ENCODE results near the gene KLK14.

The KLK14 gene, protein sequence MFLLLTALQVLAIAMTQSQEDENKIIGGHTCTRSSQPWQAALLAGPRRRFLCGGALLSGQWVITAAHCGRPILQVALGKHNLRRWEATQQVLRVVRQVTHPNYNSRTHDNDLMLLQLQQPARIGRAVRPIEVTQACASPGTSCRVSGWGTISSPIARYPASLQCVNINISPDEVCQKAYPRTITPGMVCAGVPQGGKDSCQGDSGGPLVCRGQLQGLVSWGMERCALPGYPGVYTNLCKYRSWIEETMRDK

DNA sequence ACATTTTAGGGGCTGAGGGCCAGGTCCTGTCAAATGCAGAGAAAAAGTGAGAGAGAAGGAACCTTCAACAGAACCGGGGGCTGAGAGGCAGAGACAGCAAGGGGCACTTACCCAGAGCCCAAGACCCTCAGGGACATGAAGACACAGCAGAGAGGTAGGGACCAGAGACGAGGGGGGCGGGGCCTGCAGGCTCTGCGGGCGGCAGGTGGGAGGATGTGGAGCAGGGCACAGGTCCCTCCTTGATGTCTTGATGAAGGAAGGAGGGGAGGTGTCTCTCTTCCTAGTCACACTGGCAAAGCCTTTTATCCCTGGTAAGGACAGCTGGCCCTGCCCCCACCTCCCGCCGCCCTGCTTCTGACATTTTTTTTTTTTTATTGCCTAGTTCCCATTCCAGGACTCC is at the start of gene KLK14:
KLK14 (minus strand) TSS at position 277 of the 400 bp plus-strand sequence; CDS start at position 4, 273 bp downstream.
- no peak for DNase-seq

DNA sequence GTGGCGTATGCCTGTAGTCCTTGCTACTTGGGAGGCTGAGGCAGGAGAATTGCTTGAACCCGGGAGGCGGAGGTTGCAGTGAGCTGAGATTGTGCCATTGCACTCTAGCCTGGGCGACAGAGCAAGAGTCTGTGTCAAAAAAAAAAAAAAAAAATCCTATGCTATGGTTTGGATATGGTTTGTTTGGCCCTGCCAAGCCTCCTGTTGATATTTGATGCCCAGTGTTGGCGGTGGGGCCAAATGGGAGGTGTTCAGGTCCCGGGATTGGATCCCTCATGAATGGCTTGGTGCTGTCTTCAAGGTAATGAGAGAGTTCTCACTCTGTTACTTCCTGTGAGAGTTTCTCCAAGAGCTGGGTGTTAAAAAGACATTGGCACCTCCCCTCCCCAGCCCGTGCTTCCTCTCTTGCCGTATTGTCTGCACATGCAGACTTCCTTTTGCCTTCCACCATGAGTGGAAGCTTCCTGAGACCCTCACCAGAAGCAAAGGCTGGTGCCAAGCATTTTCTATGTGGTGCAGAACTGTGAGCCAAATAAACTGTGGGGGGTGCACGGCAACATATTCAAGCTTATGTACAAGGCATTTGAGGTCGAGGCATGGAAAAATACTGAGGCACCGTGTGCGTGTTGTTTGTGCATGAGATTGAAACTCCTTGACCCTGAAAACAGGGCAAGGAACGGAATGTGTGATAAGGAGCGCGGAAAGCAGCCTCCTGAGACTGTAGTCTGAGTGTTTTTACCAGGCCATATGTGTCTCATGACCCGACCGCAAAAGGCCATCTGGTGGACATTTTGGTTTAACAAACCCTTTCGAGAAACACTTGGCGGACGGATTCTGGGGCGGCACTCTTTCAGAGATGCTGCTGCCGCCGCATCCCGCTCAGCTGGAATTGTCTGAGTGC is 49.3 kb upstream of the KLK14 start:
- DNase-seq = no peak

DNA sequence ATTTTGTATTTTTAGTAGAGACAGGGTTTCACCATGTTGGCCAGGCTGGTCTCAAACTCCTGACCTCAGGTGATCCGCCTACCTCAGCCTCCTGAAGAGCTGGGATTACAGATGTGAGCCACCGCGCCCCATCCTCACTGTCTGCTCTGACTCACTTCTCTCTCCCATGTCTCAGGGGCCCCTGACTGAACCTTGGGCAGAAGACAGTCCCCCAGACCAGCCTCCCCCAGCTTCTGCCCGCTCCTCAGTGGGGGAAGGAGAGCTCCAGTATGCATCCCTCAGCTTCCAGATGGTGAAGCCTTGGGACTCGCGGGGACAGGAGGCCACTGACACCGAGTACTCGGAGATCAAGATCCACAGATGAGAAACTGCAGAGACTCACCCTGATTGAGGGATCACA is 47.0 kb upstream of the KLK14 start:
- no peak for DNase-seq

DNA sequence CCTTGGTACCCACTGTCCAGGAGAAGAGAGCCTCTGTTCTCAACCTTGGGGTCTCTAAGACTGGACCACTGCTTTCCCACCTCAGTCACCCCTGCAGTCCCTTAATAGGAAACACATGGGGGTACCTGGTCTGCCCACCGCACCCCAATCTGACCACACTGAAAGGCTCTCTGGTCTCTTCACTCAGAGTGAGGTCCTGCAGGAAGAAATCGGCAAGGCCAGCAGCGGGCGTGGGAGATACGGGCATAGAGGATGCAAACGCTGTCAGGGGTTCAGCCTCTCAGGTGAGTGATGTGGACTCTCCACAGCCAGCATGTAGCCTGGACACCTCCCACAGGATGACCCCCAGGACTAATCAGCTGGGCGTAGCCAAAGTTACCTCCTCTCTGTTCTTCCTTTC is 45.5 kb upstream of the KLK14 start:
- no peak for DNase-seq

DNA sequence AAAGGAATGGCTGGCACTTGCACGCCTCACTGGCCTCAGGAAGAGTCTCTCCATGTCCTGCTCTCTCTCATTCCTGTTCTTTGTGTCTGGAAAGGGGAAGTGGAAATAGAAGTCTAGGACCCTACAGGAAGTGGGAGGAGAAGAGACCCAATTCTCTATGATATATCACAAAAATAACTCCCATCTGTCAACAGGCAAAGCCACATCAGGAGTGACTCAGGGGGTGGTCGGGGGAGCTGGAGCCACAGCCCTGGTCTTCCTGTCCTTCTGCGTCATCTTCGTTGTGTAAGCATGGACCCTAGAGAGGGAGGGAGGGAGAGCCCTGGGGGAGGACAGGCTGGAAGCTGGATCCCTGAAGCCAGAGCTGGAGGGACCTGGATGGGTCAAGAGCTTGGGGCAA is 45.1 kb upstream of the KLK14 start:
- peak; percentile 34 for DNase-seq

DNA sequence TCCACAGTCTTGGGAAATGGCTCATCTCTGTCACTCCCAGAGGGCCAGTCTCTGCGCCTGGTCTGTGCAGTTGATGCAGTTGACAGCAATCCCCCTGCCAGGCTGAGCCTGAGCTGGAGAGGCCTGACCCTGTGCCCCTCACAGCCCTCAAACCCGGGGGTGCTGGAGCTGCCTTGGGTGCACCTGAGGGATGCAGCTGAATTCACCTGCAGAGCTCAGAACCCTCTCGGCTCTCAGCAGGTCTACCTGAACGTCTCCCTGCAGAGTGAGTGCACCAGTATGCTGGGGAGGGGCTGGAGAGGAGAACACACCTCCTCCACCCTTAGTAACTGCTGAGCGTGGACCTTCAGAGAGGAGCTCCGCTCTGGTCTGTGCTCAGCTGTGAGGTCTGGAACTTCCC is 44.3 kb upstream of the KLK14 start:
- DNase-seq = no peak

DNA sequence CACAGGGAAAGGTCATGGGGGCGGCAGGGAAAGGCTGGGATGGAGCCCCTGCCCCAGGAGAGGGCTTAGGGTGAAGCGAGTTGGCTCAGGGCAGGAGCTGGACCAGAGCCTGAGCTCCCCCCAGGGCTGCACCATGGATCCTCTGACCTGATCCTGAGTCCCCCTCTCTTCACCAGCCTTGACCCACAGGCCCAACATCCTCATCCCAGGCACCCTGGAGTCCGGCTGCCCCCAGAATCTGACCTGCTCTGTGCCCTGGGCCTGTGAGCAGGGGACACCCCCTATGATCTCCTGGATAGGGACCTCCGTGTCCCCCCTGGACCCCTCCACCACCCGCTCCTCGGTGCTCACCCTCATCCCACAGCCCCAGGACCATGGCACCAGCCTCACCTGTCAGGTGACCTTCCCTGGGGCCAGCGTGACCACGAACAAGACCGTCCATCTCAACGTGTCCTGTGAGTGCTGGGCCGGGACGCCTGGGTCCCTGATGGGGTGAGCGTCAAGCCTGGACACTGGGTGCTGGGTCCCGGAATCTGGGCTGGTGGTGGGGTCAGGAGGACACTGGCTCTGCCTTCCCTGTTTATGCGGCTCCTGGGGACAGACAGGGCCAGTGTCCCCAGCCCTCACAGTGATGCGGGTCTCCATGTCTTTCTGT is 42.9 kb upstream of the KLK14 start:
- DNase-seq = no peak

DNA sequence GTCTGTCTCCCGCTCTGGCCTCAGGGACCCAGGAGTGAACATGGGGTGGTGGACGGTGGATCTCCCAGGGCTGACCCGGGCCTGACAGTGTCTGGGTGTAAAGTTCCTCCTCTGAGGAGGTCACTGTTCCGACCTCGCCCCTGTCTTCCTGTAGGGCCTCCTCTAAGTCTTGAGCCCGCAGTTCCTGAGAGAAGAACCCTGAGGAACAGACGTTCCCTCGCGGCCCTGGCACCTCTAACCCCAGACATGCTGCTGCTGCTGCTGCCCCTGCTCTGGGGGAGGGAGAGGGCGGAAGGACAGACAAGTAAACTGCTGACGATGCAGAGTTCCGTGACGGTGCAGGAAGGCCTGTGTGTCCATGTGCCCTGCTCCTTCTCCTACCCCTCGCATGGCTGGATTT is 42.0 kb upstream of the KLK14 start, which contains the start of gene SIGLEC9:
SIGLEC9 (plus strand) TSS at position 178 of the 400 bp plus-strand sequence; CDS start at position 247, 69 bp downstream.
- peak; percentile 37 for DNase-seq

DNA sequence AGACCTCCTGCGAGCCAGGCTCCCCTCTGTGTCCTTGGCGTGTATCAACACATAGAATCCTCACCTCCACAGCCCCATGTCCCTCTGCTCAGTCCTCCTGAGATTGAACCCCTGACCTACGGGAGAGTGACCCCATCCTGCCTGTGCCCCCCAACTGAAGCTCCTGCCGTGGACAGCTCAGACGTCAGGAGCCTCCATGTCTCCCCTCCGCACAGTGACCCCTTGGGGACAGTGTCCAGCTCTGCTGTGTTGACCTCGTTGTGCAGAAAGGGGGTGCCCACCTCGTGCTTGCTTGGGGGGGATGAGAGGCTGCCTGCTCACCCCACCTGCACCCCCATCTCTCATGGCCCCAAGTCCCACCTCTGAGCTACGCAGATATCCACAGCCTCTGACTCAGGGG is 41.5 kb upstream of the KLK14 start:
- DNase-seq = no peak

DNA sequence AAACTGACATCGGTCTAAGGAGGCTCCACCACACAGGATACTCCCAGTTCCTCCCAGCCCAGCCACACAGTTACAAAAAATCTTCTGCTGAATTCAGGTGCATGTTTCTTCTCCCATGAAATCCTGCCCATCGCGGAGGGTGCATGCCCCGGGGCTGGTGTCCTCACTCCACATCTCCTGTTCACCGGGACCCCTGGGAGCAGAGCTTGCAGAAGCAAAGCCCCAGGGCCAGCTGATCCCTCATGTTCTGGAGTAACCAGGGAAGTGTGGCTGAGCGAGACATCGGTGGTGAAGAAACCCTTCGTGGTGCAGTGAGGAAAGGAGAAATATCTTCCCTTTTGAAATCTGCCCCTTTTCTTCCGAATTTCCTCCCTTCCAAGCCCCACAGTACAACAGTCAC is 41.1 kb upstream of the KLK14 start:
- DNase-seq = no peak

DNA sequence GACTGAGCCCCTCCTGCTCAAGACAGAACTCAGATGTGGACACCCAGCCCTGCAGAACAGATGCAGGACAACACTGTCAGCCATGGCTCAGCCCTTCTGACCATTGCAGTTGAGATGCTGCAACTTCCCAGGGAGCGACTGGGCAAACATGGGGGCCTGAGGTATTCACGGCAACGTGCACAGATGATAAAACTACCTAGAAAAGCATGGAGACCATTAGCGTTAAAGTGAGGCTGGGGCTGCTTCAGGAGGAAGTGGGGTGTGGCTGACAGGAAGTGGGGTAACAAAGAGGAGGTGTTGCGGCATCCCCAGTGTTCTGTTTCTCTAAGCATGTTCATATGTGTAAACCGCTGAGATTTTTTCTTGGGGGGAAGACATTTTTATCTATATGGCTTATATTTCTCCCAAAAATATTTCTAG is 40.7 kb upstream of the KLK14 start:
- DNase-seq = no peak

DNA sequence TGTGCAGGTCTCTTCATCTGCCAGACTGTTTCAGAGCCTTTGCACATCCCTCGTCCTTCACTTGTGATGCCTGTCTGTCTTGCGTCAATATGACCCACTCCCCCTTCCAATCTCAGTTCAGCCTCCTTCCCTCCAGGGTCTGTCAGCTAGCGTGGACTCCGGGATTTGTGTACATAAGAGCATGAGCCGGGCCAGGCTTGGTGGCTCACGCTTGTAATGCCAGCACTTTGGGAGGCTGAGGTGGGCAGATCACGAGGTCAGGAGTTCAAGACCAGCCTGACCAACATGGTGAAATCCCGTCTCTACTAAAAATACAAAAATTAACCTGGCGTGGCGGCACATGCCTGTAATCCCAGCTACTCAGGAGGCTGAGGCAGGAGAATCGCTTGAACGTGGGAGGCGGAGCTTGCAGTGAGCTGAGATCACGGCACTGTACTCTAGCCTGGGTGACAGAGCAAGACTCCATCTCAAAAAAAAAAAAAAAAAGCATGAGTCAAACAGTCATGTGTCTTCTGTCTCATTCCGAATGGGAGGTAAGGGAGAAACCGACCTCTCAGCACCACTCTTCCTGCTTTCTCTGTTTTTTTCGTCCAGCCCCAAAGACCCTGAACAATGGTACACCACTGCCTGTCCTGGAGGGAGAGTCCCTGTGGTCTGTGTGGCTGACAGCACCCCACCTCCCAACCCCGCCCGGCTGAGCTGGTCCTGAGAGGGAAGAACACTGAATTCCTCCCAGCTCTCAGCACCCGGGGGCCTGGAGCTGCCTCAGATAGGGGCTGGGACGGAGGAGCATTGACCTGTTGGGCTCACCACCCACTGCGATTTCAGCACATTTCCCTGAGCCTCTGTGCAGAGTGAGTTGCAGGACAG is 39.7 kb upstream of the KLK14 start:
- DNase-seq = no peak

DNA sequence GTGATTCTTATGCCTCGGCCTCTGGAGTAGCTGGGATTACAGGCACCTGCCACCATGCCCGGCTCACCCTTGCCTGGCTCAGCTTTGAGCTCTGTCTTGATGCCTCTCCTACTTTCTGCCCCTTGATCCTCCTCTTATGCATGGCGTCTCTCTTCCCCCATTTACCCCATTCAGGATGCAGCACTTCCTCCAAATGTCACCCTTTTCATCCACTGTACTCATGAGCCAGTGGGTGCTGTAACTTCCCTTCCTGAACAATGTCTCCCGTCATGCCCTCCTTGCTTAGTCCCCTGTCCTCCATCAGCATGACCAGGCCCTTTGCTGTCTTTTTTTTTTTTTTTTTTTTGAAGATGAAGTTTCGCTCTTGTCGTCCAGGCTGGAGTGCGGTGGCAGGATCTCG is 38.6 kb upstream of the KLK14 start:
- no peak for DNase-seq

DNA sequence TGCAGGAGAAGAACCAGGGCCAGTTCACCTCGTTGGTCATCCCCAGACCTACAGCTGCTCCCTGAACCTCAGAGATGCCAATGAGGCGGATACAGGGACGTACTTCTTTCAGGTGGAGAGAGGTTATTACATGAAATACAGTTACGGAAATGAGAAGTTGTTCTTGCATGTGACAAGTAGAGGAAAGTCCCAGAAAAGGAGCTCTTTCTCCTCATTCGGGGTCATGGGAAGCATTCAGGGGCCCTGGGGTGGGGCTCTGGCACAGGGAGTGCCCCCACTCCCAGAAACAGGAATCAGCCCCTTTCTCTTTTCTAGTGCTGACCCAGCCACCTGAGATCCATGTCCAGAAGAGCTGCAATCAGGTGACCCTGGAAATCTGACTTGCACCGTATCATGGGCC is 37.5 kb upstream of the KLK14 start:
- no peak for DNase-seq

DNA sequence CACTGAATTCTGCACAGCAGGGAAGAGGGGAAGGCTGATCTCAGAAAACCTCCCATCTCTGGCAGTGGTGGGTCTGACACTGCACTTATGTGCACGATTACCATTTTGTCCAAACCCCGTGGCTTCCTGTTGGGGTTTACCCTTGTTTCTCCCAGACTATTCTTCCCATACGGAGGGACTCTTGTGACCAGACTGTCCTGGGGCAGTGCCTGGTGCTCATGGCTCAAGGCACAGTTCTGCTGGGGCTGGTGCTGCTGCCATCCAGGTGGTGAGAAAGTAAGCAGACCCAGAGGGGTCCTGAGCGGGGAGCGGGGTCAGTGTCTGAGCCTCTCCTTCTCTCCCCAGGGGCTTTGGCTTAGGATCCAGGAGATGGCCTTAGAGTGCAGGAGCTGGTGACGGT is 36.9 kb upstream of the KLK14 start:
- DNase-seq = no peak

DNA sequence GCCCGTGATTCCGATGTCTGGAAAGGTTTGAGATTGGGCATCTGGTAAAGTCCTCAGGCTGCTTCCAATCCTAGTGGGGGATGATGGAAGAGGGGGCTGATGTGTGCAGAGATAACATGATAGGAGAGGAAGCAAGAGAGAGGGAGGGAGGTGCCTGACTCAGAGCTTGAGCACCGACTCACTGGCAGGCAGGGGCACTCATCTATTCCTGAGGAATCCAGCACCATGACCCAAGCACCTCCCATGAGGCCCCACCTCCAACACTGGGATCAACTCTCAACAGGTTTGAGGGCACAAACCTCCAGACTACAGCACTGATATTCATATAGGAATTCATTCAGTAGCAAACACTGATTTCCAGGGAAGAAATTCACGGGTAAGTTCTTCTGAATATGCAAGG is 36.4 kb upstream of the KLK14 start:
- no peak for DNase-seq

DNA sequence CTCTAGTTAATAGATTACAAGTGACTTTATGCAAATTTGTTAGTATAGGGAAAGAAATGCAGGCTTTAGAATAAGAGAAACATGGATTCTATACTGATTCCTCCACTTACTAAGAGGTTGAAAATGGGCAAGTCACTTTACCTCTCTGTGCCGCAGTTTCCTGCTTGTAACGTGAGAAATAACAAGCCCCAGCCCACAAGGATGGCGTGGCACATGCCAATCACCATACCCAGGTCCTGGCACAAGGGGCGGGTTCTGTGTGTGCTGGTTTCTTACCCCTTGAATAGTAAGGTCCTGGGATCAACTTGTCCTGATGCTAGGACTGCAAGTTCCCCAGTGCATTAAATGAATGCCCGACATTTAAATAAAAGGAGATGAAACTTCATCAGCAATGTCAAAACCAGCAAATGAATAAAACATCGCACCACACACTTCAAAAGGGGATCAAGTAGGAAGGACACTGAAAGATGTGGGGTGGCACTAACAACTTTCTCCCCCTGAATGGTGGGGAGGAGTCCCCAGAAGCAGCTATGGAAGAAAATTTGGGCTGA is 34.1 kb upstream of the KLK14 start:
- DNase-seq = no peak

DNA sequence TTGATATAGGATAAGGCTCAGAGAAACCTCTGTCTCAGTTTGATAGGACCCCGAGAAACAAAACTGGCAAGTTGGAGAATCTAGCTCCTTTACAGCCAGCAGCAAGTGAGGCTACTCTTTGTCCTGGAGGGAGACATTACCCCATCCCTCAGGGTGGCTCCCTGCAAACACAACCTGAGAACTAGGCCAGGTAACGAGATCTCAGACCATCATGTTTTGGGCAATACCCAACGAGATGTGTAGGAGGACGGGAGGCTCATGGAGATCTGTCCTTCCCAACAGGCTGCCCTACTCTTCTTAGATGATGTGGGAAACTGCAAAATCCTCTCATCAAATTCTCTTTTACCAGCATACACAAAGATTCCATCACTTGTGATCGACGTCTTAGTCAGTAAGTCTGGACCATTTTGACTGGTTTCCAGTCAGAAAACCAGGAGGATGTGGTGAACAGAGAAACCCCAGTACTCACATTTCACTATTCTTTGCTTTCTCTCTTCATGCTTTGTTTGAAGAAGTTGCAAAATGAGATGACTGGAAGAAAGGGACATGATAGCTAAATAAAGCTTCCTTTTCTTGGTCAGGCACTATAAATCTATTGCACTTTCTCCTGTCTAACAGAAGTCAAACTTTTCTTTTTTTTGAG is 31.5 kb upstream of the KLK14 start:
- no peak for DNase-seq

DNA sequence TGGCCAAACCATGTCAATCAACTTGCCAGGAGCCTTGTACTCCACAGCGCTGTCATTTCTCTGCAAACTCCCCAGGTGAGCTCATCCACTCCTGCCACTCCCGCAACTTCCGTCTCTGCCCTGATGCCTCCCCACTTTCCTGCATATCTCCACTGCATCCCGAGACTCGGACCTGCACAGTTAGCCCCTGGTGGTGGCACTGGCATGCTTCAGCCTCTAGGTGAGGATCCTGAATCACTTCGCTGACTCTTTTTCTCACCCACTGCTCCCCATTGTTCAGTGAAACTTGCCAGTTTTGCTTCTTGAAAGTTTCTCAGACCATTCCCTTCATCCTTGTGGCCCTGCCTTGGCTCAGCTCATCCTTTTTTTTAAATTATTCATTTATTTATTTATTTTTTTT is 28.9 kb upstream of the KLK14 start:
- no peak for DNase-seq

DNA sequence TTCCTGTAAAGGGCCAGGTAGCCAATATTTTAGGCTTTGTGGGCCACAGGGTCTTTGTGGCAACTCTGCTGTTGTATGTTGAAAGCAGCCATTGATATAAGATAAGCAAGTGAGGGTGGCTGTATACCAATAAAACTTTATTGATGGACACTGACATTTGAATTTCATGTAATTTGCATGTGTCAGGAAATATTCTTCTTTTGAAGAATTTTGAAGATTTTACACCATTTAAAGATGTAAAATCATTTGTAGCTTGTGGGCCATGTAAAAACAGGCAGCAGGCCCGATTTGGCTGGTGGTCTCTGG is 27.9 kb upstream of the KLK14 start:
- no peak for DNase-seq

DNA sequence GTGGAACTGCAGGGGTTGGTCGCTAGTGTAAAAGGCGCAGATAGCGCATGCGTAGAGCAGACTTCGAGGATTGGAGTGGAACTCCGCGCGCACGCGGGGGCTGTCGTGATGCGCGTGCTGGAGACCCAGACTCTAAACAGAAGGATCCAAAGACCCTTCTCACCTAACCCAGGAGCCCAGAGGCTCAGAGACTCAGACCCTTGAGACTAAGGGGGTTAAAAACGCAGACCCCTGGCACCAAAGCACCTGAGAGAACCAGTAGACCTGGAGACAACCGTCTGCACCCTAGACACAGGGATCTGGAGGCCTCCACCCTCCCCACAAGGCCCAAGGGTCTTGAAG is 26.1 kb upstream of the KLK14 start:
- DNase-seq = no peak

Data from right hindlimb (tissue), 1 donor.